ENCODE data around the gene INS. TPM values are rescaled to one million over a fixed set of nuclear protein-coding genes. Genes with fewer than 3 reads are reported as not detected.
A peak's percentile ranks its signal among the peaks of the same experiment; 100 is the strongest.

Gene INS
- total and polyA plus RNA-seq, 2 of the 13 experiments (the other 11 are each of a cell fraction or from before 2014, with no cell fraction given) = not detected

DNA sequence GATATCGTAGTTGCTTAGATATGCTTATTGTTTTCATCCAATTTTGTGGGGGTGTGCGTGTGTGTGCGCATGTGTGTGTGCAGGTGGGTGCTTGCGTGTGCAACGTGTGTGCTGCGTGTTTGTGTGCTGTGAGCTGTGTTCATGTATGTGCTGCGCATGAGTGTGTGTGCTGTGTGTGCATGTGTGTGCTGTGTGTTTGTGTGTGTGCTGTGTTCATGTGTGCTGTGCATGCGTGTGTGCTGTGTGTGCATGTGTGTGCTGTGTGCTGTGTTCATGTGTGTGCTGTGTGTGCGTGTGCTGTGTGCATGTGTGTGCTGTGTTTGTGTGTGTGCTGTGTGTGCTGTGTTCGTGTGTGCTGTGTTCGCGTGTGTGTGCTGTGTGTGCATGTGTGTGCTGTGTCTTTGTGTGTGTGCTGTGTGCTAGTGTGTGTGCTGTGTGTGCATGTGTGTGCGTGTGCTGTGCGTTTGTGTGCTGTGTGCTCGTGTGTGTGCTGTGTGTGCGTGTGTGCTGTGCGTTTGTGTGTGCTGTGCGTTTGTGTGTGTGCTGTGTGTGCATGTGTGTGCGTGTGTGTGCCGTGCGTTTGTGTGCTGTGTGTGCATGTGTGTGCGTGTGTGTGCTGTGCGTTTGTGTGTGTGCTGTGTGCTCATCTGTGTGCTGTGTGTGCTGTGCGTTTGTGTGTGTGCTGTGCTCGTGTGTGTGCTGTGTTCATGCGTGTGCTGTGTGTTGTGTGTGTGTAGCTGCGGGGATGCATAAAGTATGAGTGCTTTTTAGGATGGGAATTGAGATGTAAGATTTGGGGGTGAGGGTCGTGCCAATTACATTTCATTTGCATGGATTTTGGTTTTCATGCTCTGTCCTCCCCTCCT lies 29.4 kb downstream of the INS start (continued):
- TF ChIP-seq, protein P1, sequence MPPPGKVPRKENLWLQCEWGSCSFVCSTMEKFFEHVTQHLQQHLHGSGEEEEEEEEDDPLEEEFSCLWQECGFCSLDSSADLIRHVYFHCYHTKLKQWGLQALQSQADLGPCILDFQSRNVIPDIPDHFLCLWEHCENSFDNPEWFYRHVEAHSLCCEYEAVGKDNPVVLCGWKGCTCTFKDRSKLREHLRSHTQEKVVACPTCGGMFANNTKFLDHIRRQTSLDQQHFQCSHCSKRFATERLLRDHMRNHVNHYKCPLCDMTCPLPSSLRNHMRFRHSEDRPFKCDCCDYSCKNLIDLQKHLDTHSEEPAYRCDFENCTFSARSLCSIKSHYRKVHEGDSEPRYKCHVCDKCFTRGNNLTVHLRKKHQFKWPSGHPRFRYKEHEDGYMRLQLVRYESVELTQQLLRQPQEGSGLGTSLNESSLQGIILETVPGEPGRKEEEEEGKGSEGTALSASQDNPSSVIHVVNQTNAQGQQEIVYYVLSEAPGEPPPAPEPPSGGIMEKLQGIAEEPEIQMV (CRISPR knock-in tag; IDR thresholded peaks at IDR 0.05; ENCODE audit: low read depth) = no peak
- TF ChIP-seq ZNF550 (CRISPR knock-in tag; IDR thresholded peaks at IDR 0.05; ENCODE audit: borderline replicate concordance) (no peak), MED1 (CRISPR knock-in tag; IDR thresholded peaks at IDR 0.05) (no peak), ZKSCAN8 (CRISPR knock-in tag; IDR thresholded peaks at IDR 0.05; ENCODE audit: borderline replicate concordance) (no peak), TBX2 (CRISPR knock-in tag; IDR thresholded peaks at IDR 0.05; ENCODE audit: borderline replicate concordance) (no peak), CBX2 (IDR thresholded peaks at IDR 0.05; ENCODE audit: low read depth, low read length) (no peak), CBX2 (CRISPR knock-in tag; IDR thresholded peaks at IDR 0.05; ENCODE audit: low read depth) (no peak), YEATS4 (CRISPR knock-in tag; IDR thresholded peaks at IDR 0.05; ENCODE audit: borderline replicate concordance) (no peak), ZNF333 (CRISPR knock-in tag; IDR thresholded peaks at IDR 0.05; ENCODE audit: borderline replicate concordance) (no peak), DPF2 (CRISPR knock-in tag; IDR thresholded peaks at IDR 0.05; ENCODE audit: borderline replicate concordance, low read depth) (no peak), ZNF382 (CRISPR knock-in tag; IDR thresholded peaks at IDR 0.05; ENCODE audit: borderline replicate concordance) (no peak), TOE1 (CRISPR knock-in tag; IDR thresholded peaks at IDR 0.05) (no peak), HIVEP1 (CRISPR knock-in tag; IDR thresholded peaks at IDR 0.05) (no peak), POLR2AphosphoS2 (IDR thresholded peaks at IDR 0.05; ENCODE audit: low read depth, low read length) (no peak), ZNF101 (CRISPR knock-in tag; IDR thresholded peaks at IDR 0.05; ENCODE audit: borderline replicate concordance, low read depth) (no peak), BRCA1 (CRISPR knock-in tag; IDR thresholded peaks at IDR 0.05) (no peak), ZNF570 (CRISPR knock-in tag; IDR thresholded peaks at IDR 0.05; ENCODE audit: borderline replicate concordance) (no peak), ZNF629 (CRISPR knock-in tag; conservative IDR thresholded peaks at IDR 0.05) (no peak), SALL2 (CRISPR knock-in tag; IDR thresholded peaks at IDR 0.05) (no peak), ZFP36L1 (CRISPR knock-in tag; IDR thresholded peaks at IDR 0.05) (peak; percentile 88), MAF1 (CRISPR knock-in tag; IDR thresholded peaks at IDR 0.05; ENCODE audit: borderline replicate concordance) (no peak), ZNF549 (CRISPR knock-in tag; IDR thresholded peaks at IDR 0.05) (no peak), KLF13 (CRISPR knock-in tag; IDR thresholded peaks at IDR 0.05) (0 out of 2 replicates have a peak, but pooled peaks have one; percentile 47)
- TF ChIP-seq, protein P2, sequence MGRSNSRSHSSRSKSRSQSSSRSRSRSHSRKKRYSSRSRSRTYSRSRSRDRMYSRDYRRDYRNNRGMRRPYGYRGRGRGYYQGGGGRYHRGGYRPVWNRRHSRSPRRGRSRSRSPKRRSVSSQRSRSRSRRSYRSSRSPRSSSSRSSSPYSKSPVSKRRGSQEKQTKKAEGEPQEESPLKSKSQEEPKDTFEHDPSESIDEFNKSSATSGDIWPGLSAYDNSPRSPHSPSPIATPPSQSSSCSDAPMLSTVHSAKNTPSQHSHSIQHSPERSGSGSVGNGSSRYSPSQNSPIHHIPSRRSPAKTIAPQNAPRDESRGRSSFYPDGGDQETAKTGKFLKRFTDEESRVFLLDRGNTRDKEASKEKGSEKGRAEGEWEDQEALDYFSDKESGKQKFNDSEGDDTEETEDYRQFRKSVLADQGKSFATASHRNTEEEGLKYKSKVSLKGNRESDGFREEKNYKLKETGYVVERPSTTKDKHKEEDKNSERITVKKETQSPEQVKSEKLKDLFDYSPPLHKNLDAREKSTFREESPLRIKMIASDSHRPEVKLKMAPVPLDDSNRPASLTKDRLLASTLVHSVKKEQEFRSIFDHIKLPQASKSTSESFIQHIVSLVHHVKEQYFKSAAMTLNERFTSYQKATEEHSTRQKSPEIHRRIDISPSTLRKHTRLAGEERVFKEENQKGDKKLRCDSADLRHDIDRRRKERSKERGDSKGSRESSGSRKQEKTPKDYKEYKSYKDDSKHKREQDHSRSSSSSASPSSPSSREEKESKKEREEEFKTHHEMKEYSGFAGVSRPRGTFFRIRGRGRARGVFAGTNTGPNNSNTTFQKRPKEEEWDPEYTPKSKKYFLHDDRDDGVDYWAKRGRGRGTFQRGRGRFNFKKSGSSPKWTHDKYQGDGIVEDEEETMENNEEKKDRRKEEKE (IDR thresholded peaks at IDR 0.05) = no peak
- TF ChIP-seq, protein P3, sequence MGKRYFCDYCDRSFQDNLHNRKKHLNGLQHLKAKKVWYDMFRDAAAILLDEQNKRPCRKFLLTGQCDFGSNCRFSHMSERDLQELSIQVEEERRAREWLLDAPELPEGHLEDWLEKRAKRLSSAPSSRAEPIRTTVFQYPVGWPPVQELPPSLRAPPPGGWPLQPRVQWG (CRISPR knock-in tag; IDR thresholded peaks at IDR 0.05; ENCODE audit: borderline replicate concordance, low read depth) = no peak; the same call in 1 of the 2 replicates
- TF ChIP-seq, protein P4, sequence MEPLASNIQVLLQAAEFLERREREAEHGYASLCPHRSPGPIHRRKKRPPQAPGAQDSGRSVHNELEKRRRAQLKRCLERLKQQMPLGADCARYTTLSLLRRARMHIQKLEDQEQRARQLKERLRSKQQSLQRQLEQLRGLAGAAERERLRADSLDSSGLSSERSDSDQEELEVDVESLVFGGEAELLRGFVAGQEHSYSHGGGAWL (CRISPR knock-in tag; IDR thresholded peaks at IDR 0.05) = no peak

Measured in HepG2 (cell line).